Measurements from ENCODE around the gene CBL.
"Not testable (repeated sequence)": the region's sequence is repeated elsewhere in the genome, so short reads cannot be mapped to it uniquely, and the experiment has no call there.

Gene CBL

DNA sequence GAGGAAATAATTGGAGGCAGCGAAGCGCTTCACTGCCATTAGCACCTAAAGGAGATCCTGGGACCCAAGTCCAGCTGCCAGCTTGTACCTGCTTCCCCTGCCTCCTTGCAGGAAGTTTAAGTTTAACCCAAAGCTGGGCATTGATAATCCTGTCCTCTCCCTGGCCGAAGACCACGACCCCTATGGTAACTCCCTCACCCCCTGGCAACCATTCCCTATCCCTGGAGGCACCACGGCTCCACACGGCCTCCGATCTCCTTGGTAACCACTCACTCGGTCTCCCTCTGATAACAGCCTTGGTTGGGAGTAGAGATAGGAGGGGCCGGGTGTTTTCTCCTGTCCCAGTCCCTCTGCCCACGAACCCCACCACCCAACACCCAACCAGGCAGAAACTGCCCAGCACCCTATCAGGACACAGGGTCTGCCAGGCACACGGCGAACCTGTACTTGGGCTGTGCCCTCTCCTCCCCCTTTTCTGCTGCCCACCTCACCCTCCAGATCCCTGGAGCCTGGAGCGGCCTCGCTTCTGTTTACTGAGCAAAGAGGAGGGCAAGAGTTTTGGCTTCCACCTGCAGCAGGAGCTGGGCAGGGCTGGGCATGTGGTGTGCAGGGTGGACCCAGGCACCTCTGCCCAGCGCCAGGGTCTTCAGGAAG, 20.0 kb upstream of the CBL start:
- DNase-seq, result no peak

DNA sequence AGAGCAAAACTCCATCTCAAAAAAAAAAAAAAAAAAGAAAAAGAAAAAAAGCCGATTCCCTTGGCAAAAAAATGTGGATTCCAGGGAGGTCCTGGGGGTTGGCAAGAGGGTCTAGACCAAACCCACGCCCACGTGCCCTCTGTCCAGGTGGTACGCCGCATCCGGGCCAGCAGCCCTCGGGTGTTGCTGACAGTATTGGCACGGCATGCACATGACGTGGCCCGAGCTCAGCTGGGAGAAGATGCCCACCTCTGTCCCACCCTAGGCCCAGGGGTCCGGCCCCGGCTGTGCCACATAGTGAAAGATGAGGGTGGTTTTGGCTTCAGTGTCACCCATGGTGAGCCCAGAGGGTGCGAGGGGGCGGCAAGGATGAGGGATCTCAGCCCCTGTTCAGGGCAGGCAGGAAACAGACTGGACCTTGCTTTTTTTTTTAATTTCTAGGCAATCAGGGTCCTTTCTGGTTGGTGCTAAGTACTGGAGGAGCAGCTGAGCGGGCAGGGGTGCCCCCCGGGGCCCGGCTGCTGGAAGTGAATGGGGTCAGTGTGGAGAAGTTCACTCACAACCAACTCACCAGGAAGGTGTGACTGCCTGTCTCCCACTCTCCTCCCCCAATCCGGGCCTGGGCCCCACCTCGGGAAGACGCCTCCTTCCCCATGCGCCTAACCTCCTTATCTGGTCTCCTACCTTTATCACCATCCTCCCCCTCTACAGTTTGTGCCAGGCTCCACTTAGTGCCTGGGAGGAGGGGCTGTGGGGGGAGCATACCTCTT, 18.8 kb upstream of the CBL start:
- no peak for DNase-seq

DNA sequence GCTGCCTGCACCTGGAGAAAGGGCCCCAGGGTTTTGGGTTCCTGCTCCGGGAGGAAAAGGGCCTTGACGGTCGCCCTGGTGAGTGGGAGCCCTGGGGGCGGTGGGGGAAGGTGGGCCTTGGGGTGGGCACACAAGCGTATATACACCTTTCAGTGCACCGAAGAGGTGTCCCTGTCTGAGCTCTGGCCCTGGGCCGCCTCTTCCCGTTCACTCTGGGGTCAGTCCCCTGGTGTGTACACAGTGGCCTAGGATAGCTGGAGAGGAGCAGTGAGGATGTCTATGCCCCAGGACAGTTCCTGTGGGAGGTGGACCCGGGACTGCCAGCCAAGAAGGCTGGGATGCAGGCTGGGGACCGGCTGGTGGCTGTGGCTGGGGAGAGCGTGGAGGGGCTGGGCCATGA, 18.1 kb upstream of the CBL start:
- DNase-seq, result no peak

GRCh38 chr11:119188887-119189286, 17.3 kb upstream of the CBL start:
- DNase-seq, result no peak

DNA sequence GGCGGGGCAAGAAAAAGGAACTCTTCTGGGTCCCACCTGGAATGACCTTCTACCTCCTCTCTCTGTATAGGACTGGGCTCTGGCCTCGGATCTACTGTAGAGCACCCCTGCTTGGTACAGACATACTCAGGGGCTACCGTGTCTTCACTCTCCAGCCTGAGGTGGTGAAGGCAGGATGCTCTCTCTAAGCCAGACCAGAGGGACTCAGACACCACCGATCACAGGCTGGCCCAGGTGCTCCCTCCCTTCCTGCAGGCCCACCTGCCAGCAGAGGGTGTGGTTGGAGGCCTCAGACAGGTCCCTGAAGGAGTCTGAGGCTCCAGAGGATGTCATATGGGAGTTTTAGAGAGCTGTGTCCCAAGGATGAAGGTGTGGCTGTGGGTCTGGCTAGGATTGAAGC, 16.7 kb upstream of the CBL start:
- no peak for DNase-seq

DNA sequence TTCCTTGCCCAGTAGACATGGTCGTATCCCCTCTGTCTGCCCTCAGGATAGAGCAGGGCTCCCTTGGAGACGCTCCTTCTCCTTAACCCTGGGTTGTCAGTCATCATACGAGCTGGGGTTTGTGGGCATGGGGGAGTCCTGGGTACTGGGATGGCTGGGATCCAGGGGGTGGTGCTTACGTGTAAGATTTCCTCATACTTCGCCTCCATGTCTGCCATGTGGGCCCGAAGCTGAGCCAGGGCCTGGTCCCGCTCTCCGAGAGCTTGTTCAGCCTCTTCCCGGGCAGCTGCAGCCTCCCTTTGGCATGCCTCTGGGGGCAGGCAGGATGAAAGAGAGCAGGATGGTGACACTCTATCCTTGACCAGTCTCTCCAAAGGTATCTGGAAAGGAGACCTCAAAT, 15.6 kb upstream of the CBL start:
- no peak for DNase-seq

- not testable (repeated sequence) for DNase-seq
Observed at GRCh38 chr11:119191265-119191664, 14.9 kb upstream of the CBL start.

DNA sequence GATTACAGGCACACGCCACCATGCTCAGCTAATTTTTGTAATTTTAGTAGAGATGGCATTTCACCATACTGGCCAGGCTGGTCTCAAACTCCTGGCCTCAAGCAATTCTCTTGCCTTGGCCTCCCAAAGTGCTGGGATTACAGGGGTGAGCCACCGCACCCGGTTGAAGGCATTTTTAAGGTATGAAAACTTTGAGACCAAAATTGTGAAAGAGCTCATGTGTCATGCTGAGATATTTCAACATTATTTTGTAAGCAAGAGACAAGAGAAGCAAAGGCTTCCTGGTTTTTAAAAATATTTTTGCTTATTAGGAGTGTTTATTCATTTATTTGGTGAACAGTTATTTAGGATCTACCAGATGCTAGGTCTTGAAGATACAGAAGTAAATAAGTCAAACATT, 14.0 kb upstream of the CBL start:
- DNase-seq, result no peak

DNA sequence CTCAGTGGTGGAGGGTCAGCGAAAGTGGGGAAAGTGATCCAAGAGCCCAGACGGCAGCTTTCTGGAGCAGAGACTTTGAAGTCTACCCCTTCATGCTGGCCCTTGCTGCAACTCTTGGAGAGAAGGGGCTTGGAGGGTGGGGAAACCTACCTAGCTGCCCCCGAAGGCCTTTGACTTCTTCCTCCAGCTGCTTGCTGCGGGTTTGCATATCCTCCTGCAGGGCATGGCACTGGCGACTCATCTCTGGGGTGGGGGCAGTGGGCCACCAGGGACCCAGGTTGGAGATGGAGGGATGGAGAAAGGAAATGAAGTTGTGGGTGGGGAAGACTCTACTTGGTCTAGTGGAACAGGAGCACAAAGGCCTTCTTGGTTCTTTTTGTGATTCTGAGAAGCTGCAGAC, 13.1 kb upstream of the CBL start:
- DNase-seq, result no peak

GRCh38 chr11:119193626-119194025, 12.5 kb upstream of the CBL start:
- DNase-seq, result no peak

GRCh38 chr11:119194811-119195440, 11.2 kb upstream of the CBL start:
- DNase-seq, result no peak

- no peak for DNase-seq
Observed at GRCh38 chr11:119195680-119196079, 10.5 kb upstream of the CBL start.

- DNase-seq, result peak in 4 of 5 experiments; percentile 39 to 80 (median 48)
Observed at GRCh38 chr11:119196833-119197483, 9.2 kb upstream of the CBL start.

DNA sequence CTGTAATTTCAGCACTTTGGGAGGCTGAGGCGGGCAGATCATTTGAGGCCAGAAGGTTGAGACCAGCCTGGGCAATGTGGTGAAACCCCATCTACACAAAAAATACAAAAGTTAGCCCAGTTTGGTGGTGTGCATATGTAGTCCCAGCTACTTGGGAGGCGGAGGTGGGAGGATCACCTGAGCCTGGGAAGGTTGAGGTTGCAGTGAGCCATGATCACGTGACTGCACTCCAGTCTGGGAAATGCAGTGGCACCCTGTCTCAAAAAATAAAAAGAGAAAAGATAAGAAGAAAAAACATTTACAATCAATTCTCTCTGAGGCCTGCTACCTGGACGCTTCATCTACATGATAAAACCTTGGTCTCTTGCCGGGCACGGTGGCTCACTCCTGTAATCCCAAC, 7.2 kb upstream of the CBL start:
- no peak for DNase-seq

GRCh38 chr11:119201236-119201635, 4.9 kb upstream of the CBL start:
- DNase-seq, result not testable (repeated sequence)

DNA sequence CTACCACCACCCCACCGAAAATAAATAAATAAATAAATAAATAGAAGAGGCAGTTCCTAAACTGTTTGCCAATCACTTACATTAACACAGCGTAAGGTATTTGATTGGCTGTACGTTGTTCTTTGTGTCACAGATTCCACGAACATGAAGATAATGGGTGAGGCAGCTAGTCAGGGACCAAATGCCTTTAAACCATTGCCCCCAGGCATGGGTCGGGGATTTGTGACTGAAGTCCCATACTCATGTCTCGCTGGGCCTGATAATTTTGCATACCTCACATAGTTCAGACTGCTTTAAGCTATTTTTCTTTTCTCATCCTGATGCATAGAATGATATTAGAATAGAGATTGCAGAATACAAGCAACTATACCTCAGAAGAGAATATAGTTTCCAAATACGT, 3.6 kb upstream of the CBL start:
- DNase-seq, result no peak

DNA sequence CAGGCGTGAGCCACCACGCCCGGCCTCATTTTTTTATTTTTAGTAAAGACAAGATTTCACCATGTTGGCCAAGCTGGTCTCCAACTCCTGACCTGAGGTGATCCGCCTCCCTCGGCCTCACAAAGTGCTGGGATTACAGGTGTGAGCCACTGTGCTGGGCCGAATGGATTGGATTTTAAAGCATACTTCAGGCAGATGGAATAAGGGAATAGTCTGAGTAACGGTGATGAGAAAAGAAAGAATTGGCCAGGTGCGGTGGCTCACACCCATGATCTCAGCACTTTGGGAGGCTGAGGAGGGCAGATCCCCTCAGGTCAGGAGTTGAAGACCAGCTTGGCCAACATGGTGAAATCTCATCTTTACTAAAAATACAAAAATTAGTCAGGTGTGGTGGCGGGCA, 2.1 kb upstream of the CBL start:
- no peak for DNase-seq

DNA sequence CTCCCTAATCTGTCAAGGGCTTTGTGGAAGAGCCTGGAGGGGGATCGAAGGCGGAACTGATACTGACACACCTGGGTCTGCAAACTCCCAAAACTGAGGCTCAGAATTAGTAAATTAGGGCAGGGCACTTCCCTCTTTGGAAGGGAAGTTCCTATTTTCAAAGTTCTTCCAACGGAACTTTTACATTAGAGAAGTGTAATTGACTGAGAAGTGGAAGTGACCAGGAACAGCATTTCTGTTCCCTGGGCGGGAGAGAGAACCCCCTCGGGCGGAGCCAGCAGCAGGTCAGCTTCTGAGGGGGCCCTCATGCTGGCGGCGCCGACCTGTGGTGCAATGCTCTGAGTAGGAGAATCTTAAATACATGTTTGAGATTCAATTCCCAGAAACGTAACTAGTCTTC, 1.1 kb upstream of the CBL start:
- no peak for DNase-seq

- peak; percentile 18 to 58 (median 32) for DNase-seq
Observed at GRCh38 chr11:119206511-119207414, 624 bp downstream of the CBL start.

DNA sequence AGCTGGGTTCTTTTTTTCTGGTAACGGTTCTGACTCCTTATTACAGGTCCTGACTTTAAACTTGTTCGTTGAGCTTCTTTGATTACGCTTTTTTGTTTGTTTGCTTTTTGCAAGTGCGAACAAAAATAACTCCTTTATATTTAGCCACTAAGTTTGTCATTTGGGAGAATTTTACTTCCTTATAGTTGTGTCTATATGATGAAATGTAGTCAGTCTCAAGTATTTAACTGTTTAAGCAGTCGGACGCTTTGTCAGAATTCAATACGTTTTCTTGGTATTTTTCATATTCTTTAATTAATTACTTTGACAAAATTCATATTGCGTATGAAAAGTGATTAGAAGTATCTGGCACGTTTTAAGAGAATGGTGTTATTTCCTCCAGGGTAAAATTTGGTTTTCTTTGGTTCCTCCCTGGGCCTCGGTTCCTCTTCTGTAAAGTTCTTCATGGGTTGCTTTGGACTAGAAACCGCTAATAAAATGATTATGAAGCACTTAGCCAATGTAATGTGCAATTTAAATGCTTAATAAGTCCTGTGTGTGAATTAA, 1.3 kb downstream of the CBL start:
- DNase-seq, result no peak

DNA sequence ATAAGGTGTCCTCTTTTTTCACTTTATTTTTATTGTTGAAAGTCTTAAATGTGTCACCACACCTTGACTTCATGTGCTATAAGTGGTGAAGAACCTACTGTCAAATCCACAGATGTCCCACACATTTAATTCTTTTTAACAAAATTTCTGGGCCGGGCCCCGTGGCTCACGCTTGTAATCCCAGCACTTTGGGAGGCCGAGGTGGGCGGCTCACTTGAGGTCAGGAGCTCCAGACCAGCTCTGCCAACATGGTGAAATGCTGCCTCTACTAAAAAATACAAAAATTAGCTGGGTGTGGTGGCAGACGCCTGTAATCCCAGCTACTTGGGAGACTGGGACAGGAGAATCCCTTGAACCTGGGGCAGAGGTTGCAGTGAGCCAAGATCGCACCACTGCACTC, 3.0 kb downstream of the CBL start:
- DNase-seq, result no peak

DNA sequence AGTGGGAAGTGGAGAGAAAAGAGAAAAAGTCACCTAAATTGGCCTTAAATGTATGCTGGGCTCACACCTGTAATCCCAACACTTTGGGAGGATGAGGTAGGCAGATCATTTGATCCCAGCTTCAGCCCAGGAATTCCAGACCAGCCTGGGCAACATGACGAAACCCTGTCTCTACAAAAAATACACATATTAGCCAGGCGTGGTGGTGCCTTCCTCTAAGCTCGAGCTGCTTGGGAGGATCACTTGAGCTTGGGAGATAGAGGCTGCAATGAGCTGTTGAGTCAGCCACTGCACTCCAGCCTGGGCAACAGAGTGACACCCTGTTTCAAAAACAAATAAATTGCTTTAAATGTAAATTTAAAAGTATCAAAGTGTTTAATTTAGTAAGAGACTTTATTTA, 3.9 kb downstream of the CBL start:
- no peak for DNase-seq
